TTC549 (cell line): ENCODE data around the gene CGN.
A peak's percentile ranks its signal among the peaks of the same experiment; 100 is the strongest.

Source experiments
- FAIRE-seq: peaks from 2 replicates; lab custom pipeline; 2012; peaks lifted over from hg19 to GRCh38; lab: Jason Lieb, UNC

Gene CGN

GRCh38 chr1:151510957-151511635 lies at the start of gene CGN:
Gene CGN (plus strand): TSS chr1:151511387. CDS start chr1:151518520, 7,133 bp downstream.
- FAIRE-seq: peak; percentile 50

- no peak for FAIRE-seq
Observed at GRCh38 chr1:151461694-151462093, 49.5 kb upstream of the CGN start.

- FAIRE-seq: peak; percentile 45
Observed at GRCh38 chr1:151465026-151465425, 46.2 kb upstream of the CGN start.

- FAIRE-seq: no peak
Observed at GRCh38 chr1:151472856-151473731, 38.1 kb upstream of the CGN start.

- FAIRE-seq: no peak
Observed at GRCh38 chr1:151474745-151475144, 36.4 kb upstream of the CGN start.

- FAIRE-seq: no peak
Observed at GRCh38 chr1:151475175-151475574, 36.0 kb upstream of the CGN start.

GRCh38 chr1:151476083-151476482 lies 35.1 kb upstream of the CGN start:
- no peak for FAIRE-seq

- FAIRE-seq: no peak
Observed at GRCh38 chr1:151477066-151477465, 34.1 kb upstream of the CGN start.

GRCh38 chr1:151478140-151478812 lies 32.9 kb upstream of the CGN start:
- no peak for FAIRE-seq

GRCh38 chr1:151478923-151479322 lies 32.3 kb upstream of the CGN start:
- no peak for FAIRE-seq

GRCh38 chr1:151479462-151479861 lies 31.7 kb upstream of the CGN start:
- no peak for FAIRE-seq

GRCh38 chr1:151482017-151482416 lies 29.2 kb upstream of the CGN start:
- FAIRE-seq: no peak

- no peak for FAIRE-seq
Observed at GRCh38 chr1:151485685-151486255, 25.4 kb upstream of the CGN start.

- no peak for FAIRE-seq
Observed at GRCh38 chr1:151486557-151486956, 24.6 kb upstream of the CGN start.

- no peak for FAIRE-seq
Observed at GRCh38 chr1:151491641-151492040, 19.5 kb upstream of the CGN start.

GRCh38 chr1:151492120-151492519 lies 19.1 kb upstream of the CGN start:
- no peak for FAIRE-seq

- no peak for FAIRE-seq
Observed at GRCh38 chr1:151493042-151493441, 18.1 kb upstream of the CGN start.

GRCh38 chr1:151494741-151495281 lies 16.4 kb upstream of the CGN start:
- no peak for FAIRE-seq

GRCh38 chr1:151495316-151495715 lies 15.9 kb upstream of the CGN start:
- FAIRE-seq: no peak

GRCh38 chr1:151499365-151499764 lies 11.8 kb upstream of the CGN start:
- FAIRE-seq: no peak

- no peak for FAIRE-seq
Observed at GRCh38 chr1:151499930-151500329, 11.3 kb upstream of the CGN start.

- FAIRE-seq: no peak
Observed at GRCh38 chr1:151501474-151501873, 9.7 kb upstream of the CGN start.
